ENCODE measurements around the gene RNF115.

Gene RNF115

GRCh38 chr1:145692785-145693443, 131.0 kb downstream of the RNF115 start:
- DNase-seq: no peak

GRCh38 chr1:145690587-145691558, 133.0 kb downstream of the RNF115 start:
- DNase-seq: no peak

GRCh38 chr1:145689922-145690321, 134.0 kb downstream of the RNF115 start:
- DNase-seq: no peak

- DNase-seq: no peak
Measured at GRCh38 chr1:145688924-145689323, 135.0 kb downstream of the RNF115 start.
